ENCODE results near the gene PTPA. TPM values are rescaled to one million over a fixed set of nuclear protein-coding genes. Genes with fewer than 3 reads are reported as not detected.

The PTPA gene
- total RNA-seq, 8 experiments from 2014 or later = 56.5 to 126 (median 95.6) TPM

GRCh38 chr9:129143031-129143927 lies 32.1 kb downstream of the PTPA start:
- Histone ChIP-seq H3K27ac (peak overlapping the region; percentile 99 to 100), H3K4me1 (replicated peaks in 1 of 2) (peaks cover 72 to 76% of the 10 kb centered on the region in 2 donors), H3K4me3 (no peak overlapping the region)
- peak in 5 of 8 experiments; percentile 10 to 53 (median 12) for ATAC-seq (replicated peaks in 6 of 8)
- in situ Hi-C loops (cut with MboI; ENCODE audit: low pct_unique_long_range_greater_than_20kb in 2 of 9, low sequenced_read_pairs in 9 of 9, unreplicated experiment in 9 of 9) = loop anchor here in 8 of 9 experiments (10.0 to 25.0 kb wide), 4 partner anchors 344 to 644 kb away; partner anchors contain the start of gene C9orf50 (in 5 of the 8)
- WGBS, 10 experiments = 0 to 70% (median 38%) methylated on average over 2 to 4 of the region's 14 CpGs; no CpG with 5 or more reads in 5 of the 10 experiments

GRCh38 chr9:129145316-129145715 lies 34.1 kb downstream of the PTPA start:
- ATAC-seq (replicated peaks in 6 of 8) = no peak
- WGBS, 10 experiments = 80% methylated on average over 1 of the region's 2 CpGs; no CpG with 5 or more reads in 9 of the 10 experiments
- Histone ChIP-seq H3K27ac (peak overlapping the region in 1 of 2 donors; percentile 68), H3K4me3 (no peak overlapping the region), H3K4me1 (replicated peaks in 1 of 2) (peaks cover 65 to 71% of the 10 kb centered on the region in 2 donors)
- in situ Hi-C loops (cut with MboI; ENCODE audit: low pct_unique_long_range_greater_than_20kb in 2 of 9, low sequenced_read_pairs in 9 of 9, unreplicated experiment in 9 of 9) = loop anchor here in 8 of 9 experiments (10.0 to 25.0 kb wide), 4 partner anchors 342 to 642 kb away; partner anchors contain the start of gene C9orf50 (in 5 of the 8)

- H3K27ac ChIP-seq = peak overlapping the region; percentile 23 to 68
- 100% methylated on average over 2 of the region's 7 CpGs; no CpG with 5 or more reads in 9 of the 10 experiments for WGBS, 10 experiments
- peak in 7 of 8 experiments; percentile 2 to 29 (median 10) for ATAC-seq (replicated peaks in 6 of 8)
- in situ Hi-C loops (cut with MboI; ENCODE audit: low pct_unique_long_range_greater_than_20kb in 2 of 9, low sequenced_read_pairs in 9 of 9, unreplicated experiment in 9 of 9) = loop anchor here in 8 of 9 experiments (10.0 to 25.0 kb wide), 4 partner anchors 341 to 641 kb away; partner anchors contain the start of gene C9orf50 (in 5 of the 8)
- H3K4me1 ChIP-seq (replicated peaks in 1 of 2) = peaks cover 60 to 66% of the 10 kb centered on the region in 2 donors
- H3K4me3 ChIP-seq = no peak overlapping the region
Measured at GRCh38 chr9:129145841-129146292, 34.7 kb downstream of the PTPA start.

GRCh38 chr9:129146441-129146941 lies 35.3 kb downstream of the PTPA start:
- WGBS, 10 experiments = 40 to 100% methylated on average over 1 of the region's 8 CpGs; no CpG with 5 or more reads in 8 of the 10 experiments
- in situ Hi-C loops (cut with MboI; ENCODE audit: low pct_unique_long_range_greater_than_20kb in 2 of 9, low sequenced_read_pairs in 9 of 9, unreplicated experiment in 9 of 9) = loop anchor here in 8 of 9 experiments (10.0 to 25.0 kb wide), 4 partner anchors 341 to 641 kb away; partner anchors contain the start of gene C9orf50 (in 5 of the 8)
- H3K4me1 ChIP-seq (replicated peaks in 1 of 2) = peaks cover 54 to 60% of the 10 kb centered on the region in 2 donors
- no peak overlapping the region for H3K4me3 ChIP-seq
- H3K27ac ChIP-seq = peak overlapping the region; percentile 23 to 68
- ATAC-seq (replicated peaks in 6 of 8) = peak; percentile 2 to 79 (median 68)

GRCh38 chr9:129148463-129149204 lies 37.4 kb downstream of the PTPA start:
- in situ Hi-C loops (cut with MboI; ENCODE audit: low pct_unique_long_range_greater_than_20kb in 2 of 9, low sequenced_read_pairs in 9 of 9, unreplicated experiment in 9 of 9) = loop anchor here in 8 of 9 experiments (10.0 to 25.0 kb wide), 4 partner anchors 339 to 639 kb away; partner anchors contain the start of gene C9orf50 (in 5 of the 8)
- WGBS, 10 experiments = 60 to 88% methylated on average over 1 to 3 of the region's 6 CpGs; no CpG with 5 or more reads in 8 of the 10 experiments

GRCh38 chr9:129149442-129149841 lies 38.2 kb downstream of the PTPA start:
- Histone ChIP-seq H3K4me1 (replicated peaks in 1 of 2) (peaks cover 31 to 37% of the 10 kb centered on the region in 2 donors), H3K27ac (no peak overlapping the region), H3K4me3 (no peak overlapping the region)
- WGBS, 10 experiments = 80 to 100% (median 85%) methylated on average over 1 to 2 of the region's 6 CpGs; no CpG with 5 or more reads in 4 of the 10 experiments
- ATAC-seq (replicated peaks in 6 of 8) = no peak
- in situ Hi-C loops (cut with MboI; ENCODE audit: low pct_unique_long_range_greater_than_20kb in 2 of 9, low sequenced_read_pairs in 9 of 9, unreplicated experiment in 9 of 9) = loop anchor here in 8 of 9 experiments (10.0 to 25.0 kb wide), 4 partner anchors 338 to 638 kb away; partner anchors contain the start of gene C9orf50 (in 5 of the 8)

More at GRCh38 chr9:129148463-129149204, 37.4 kb downstream of the PTPA start:
- ATAC-seq (replicated peaks in 6 of 8) = no peak
- peaks cover 32 to 38% of the 10 kb centered on the region in 2 donors for H3K4me1 ChIP-seq (replicated peaks in 1 of 2)
- no peak overlapping the region for H3K4me3 ChIP-seq
- no peak overlapping the region for H3K27ac ChIP-seq

- Histone ChIP-seq H3K4me3 (no peak overlapping the region), H3K4me1 (replicated peaks in 1 of 2) (peaks cover 30 to 33% of the 10 kb centered on the region in 2 donors), H3K27ac (no peak overlapping the region)
- in situ Hi-C loops (cut with MboI; ENCODE audit: low pct_unique_long_range_greater_than_20kb in 2 of 9, low sequenced_read_pairs in 9 of 9, unreplicated experiment in 9 of 9) = no loop called here
- ATAC-seq (replicated peaks in 6 of 8) = no peak
- 75 to 91% (median 80%) methylated on average over 1 to 8 of the region's 10 CpGs; no CpG with 5 or more reads in 7 of the 10 experiments for WGBS, 10 experiments
Measured at GRCh38 chr9:129150122-129150521, 38.9 kb downstream of the PTPA start.

- no peak overlapping the region for H3K4me3 ChIP-seq
- H3K4me1 ChIP-seq (replicated peaks in 1 of 2) = peaks cover 24 to 27% of the 10 kb centered on the region in 2 donors
- no peak for ATAC-seq (replicated peaks in 6 of 8)
- in situ Hi-C loops (cut with MboI; ENCODE audit: low pct_unique_long_range_greater_than_20kb in 2 of 9, low sequenced_read_pairs in 9 of 9, unreplicated experiment in 9 of 9) = no loop called here
- no peak overlapping the region for H3K27ac ChIP-seq
- 80 to 83% methylated on average over 2 to 6 of the region's 18 CpGs; no CpG with 5 or more reads in 8 of the 10 experiments for WGBS, 10 experiments
Measured at GRCh38 chr9:129150672-129151211, 39.5 kb downstream of the PTPA start.

GRCh38 chr9:129151469-129151868 lies 40.3 kb downstream of the PTPA start:
- no peak for ATAC-seq (replicated peaks in 6 of 8)
- H3K27ac ChIP-seq = no peak overlapping the region
- H3K4me3 ChIP-seq = no peak overlapping the region
- WGBS, 10 experiments = 71 to 100% (median 92%) methylated on average over 1 to 14 of the region's 15 CpGs; no CpG with 5 or more reads in 1 of the 10 experiments
- H3K4me1 ChIP-seq (replicated peaks in 1 of 2) = peaks cover 17 to 20% of the 10 kb centered on the region in 2 donors
- in situ Hi-C loops (cut with MboI; ENCODE audit: low pct_unique_long_range_greater_than_20kb in 2 of 9, low sequenced_read_pairs in 9 of 9, unreplicated experiment in 9 of 9) = no loop called here

- H3K4me1 ChIP-seq (replicated peaks in 1 of 2) = no peaks in the 10 kb centered on the region
- WGBS, 10 experiments = 85 to 100% (median 98%) methylated on average over 2 to 5 of the region's 16 CpGs; no CpG with 5 or more reads in 4 of the 10 experiments
- ATAC-seq (replicated peaks in 6 of 8) = no peak
- H3K4me3 ChIP-seq = no peak overlapping the region
- in situ Hi-C loops (cut with MboI; ENCODE audit: low pct_unique_long_range_greater_than_20kb in 2 of 9, low sequenced_read_pairs in 9 of 9, unreplicated experiment in 9 of 9) = no loop called here
- no peak overlapping the region for H3K27ac ChIP-seq
Measured at GRCh38 chr9:129154866-129155477, 43.8 kb downstream of the PTPA start.

- Histone ChIP-seq H3K27ac (no peak overlapping the region), H3K4me1 (replicated peaks in 1 of 2) (no peaks in the 10 kb centered on the region), H3K4me3 (no peak overlapping the region)
- in situ Hi-C loops (cut with MboI; ENCODE audit: low pct_unique_long_range_greater_than_20kb in 2 of 9, low sequenced_read_pairs in 9 of 9, unreplicated experiment in 9 of 9) = no loop called here
- WGBS, 10 experiments = 80 to 100% (median 84%) methylated on average over 1 to 5 of the region's 10 CpGs; no CpG with 5 or more reads in 6 of the 10 experiments
- ATAC-seq (replicated peaks in 6 of 8) = no peak
Measured at GRCh38 chr9:129156163-129156562, 44.9 kb downstream of the PTPA start.
